ENCODE measurements around the gene SLC35B4. TPM values are rescaled to one million over a fixed set of nuclear protein-coding genes. Genes with fewer than 3 reads are reported as not detected.

Gene SLC35B4
- total RNA-seq, 2 donors from 2014 or later: 6.2 to 7.5 TPM

DNA sequence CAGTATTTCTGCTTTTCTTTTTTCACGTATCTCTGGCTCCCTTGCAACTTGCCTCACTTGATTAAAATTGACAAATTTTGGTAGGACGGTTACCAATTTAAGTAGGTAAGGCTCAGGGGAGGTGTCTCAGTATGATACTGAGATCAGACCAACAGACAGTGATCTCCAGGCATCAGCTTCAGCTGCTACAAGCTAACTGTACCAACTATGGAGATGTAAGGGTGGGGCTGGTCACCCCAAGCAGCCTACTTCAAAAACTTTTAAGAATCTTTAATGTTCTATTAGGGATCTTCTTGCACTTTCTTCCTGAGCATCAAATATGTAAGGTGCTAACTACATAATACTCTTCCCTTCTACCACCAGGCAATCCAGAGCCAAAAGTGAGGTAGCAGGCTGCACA is 26.9 kb downstream of the SLC35B4 start:
- H3K4me3 ChIP-seq: no peak overlapping the region
- no peaks in the 10 kb centered on the region for H3K36me3 ChIP-seq
- no peaks in the 10 kb centered on the region for H3K4me1 ChIP-seq
- no peak overlapping the region for H3K27ac ChIP-seq
- DNase-seq: no peak
- no peak for TF ChIP-seq CTCF (IDR thresholded peaks at IDR 0.05)
- no peaks in the 10 kb centered on the region for H3K9me3 ChIP-seq
- H3K27me3 ChIP-seq: no peaks in the 10 kb centered on the region
- intact Hi-C loops (cut with DNase I): no loop called here
- no peak overlapping the region for H3K9ac ChIP-seq (ENCODE audit: low read depth in 2 of 2, low read length in 2 of 2)

DNA sequence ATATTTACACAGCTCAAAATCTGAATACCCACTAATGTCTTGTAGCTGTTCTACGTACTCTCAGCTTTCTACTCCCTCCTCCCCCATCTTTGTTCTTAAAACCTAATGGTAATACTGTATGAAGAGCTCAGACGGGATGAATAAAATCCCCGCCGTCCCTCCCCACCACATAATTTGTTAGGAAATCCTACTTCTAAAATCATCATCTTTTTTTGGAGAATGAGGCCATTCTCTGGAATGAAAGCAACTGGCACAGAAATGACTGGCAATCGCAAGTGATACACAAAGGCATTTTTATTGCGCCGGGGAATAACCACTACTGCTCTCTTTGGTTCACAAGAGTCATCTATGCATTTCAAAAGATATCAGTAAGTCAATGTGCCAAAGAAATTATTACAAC is 27.3 kb downstream of the SLC35B4 start:
- intact Hi-C loops (cut with DNase I): no loop called here
- DNase-seq: no peak

GRCh38 chr7:134287916-134288659 is 28.6 kb downstream of the SLC35B4 start:
- no peaks in the 10 kb centered on the region for H3K9me3 ChIP-seq
- no peaks in the 10 kb centered on the region for H3K27me3 ChIP-seq
- H3K4me1 ChIP-seq: no peaks in the 10 kb centered on the region
- no peak for DNase-seq
- H3K36me3 ChIP-seq: no peaks in the 10 kb centered on the region
- TF ChIP-seq CTCF (IDR thresholded peaks at IDR 0.05): no peak
- H3K4me3 ChIP-seq: no peak overlapping the region
- intact Hi-C loops (cut with DNase I): no loop called here
- H3K27ac ChIP-seq: no peak overlapping the region
- no peak overlapping the region for H3K9ac ChIP-seq (ENCODE audit: low read depth in 2 of 2, low read length in 2 of 2)

More for the DNA sequence above, 27.3 kb downstream of the SLC35B4 start:
- Histone ChIP-seq H3K4me1 (no peaks in the 10 kb centered on the region), H3K27ac (no peak overlapping the region), H3K9me3 (no peaks in the 10 kb centered on the region), H3K36me3 (no peaks in the 10 kb centered on the region), H3K27me3 (no peaks in the 10 kb centered on the region), H3K4me3 (no peak overlapping the region), H3K9ac (ENCODE audit: low read depth in 2 of 2, low read length in 2 of 2) (no peak overlapping the region)
- TF ChIP-seq CTCF (IDR thresholded peaks at IDR 0.05): no peak

GRCh38 chr7:134284952-134285351 is 31.8 kb downstream of the SLC35B4 start:
- Histone ChIP-seq H3K27ac (no peak overlapping the region), H3K36me3 (no peaks in the 10 kb centered on the region), H3K4me1 (no peaks in the 10 kb centered on the region), H3K9me3 (no peaks in the 10 kb centered on the region), H3K27me3 (no peaks in the 10 kb centered on the region), H3K9ac (ENCODE audit: low read depth in 2 of 2, low read length in 2 of 2) (no peak overlapping the region), H3K4me3 (no peak overlapping the region)
- no peak for DNase-seq
- TF ChIP-seq CTCF (IDR thresholded peaks at IDR 0.05): no peak
- intact Hi-C loops (cut with DNase I): no loop called here

DNA sequence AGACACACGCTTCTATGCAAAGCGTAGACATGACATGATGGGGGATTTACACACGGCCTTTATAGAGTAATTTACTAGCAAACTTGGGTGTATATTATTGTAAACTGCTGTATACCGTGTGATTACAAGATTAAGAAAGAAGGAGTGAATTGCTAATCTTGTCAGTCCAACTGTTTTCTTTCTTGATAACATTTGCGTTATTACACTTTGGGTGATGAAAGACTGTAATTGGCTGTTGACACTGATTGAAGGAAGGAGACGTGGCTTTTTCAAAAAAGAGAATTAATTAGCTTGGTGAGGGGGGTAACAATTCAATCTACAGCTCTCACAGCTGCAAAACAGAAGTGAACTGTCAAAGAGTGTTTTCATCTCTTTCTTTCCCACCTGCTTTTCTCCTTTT is 32.7 kb downstream of the SLC35B4 start:
- TF ChIP-seq CTCF (IDR thresholded peaks at IDR 0.05): no peak

More for the DNA sequence above, 32.7 kb downstream of the SLC35B4 start:
- Histone ChIP-seq H3K27me3 (no peaks in the 10 kb centered on the region), H3K9me3 (no peaks in the 10 kb centered on the region), H3K9ac (ENCODE audit: low read depth in 2 of 2, low read length in 2 of 2) (no peak overlapping the region), H3K36me3 (no peaks in the 10 kb centered on the region), H3K4me1 (no peaks in the 10 kb centered on the region), H3K4me3 (no peak overlapping the region), H3K27ac (no peak overlapping the region)
- no peak for DNase-seq
- intact Hi-C loops (cut with DNase I): no loop called here
